B cell (primary cell): ENCODE results near the gene TUBA4A. TPM values are rescaled to one million over a fixed set of nuclear protein-coding genes. Genes with fewer than 3 reads are reported as not detected.

Experiments used
- ATAC-seq: fragments of 200-7000 bp; cut with Tn5 transposase; one replicate; pipeline ENCODE4 v1.10.0; 2021; ENCODE audit warnings: low read depth, mild to moderate bottlenecking, moderate number of reproducible peaks, moderate library complexity
- CTCF ChIA-PET: fragments of 350-600 bp; sonication (Branson Sonifier 250); formaldehyde crosslinking; loops from one replicate; lab custom pipeline; 2021; ENCODE audit warnings: antibody characterized with exemption, inconsistent platforms; lab: Charles Lee
- POLR2A ChIA-PET: fragments of 350-600 bp; sonication (Branson Sonifier 250); formaldehyde crosslinking; loops from one replicate; lab custom pipeline; 2021; ENCODE audit warnings: antibody characterized with exemption; lab: Charles Lee
- DNase-seq: peaks from one replicate; pipeline ENCODE4 v3.0.0; 2013
- H2AFZ ChIP-seq: 2 replicates; pipeline ENCODE4 v1.6.1; 2012; ENCODE audit warnings: mild to moderate bottlenecking, low read depth, low read length; ENCODE audit not compliant: insufficient read depth, poor library complexity, severe bottlenecking
- H3K27ac ChIP-seq, 2 donors: 1 replicate in 1 of 2; 2 replicates in 1 of 2; pipeline ENCODE4 v1.5.1; 2012 to 2013; ENCODE audit warnings: low read length in 2 of 2, mild to moderate bottlenecking in 2 of 2, moderate library complexity in 1 of 2
- H3K27me3 ChIP-seq, 4 experiments: fragments of 200-600 bp in 1 of 4; sonication (generic) in 1 of 4; replicated peaks in 1 of 4; 1 replicate in 2 of 4; 2 replicates in 2 of 4; pipeline versions ENCODE4 v1.6.1 to v1.7.0; 2013 to 2016; ENCODE audit warnings: low read length in 3 of 4, mild to moderate bottlenecking in 2 of 4, mixed read lengths in 1 of 4, moderate library complexity in 1 of 4; ENCODE audit not compliant: insufficient read depth in 4 of 4, control insufficient read depth in 3 of 4; ENCODE audit errors: control extremely low read depth in 1 of 4
- H3K36me3 ChIP-seq, 2 experiments: replicated peaks in 1 of 2; 1 replicate in 1 of 2; 2 replicates in 1 of 2; pipeline versions ENCODE4 v1.6.1 to v1.7.1; 2013; ENCODE audit warnings: low read length in 1 of 2; ENCODE audit not compliant: insufficient read depth in 2 of 2, control insufficient read depth in 1 of 2; ENCODE audit errors: control extremely low read depth in 1 of 2, extremely low read depth in 1 of 2
- H3K4me1 ChIP-seq, 2 donors: fragments of 200-600 bp in 1 of 2; sonication (generic) in 1 of 2; 1 replicate in 1 of 2; 2 replicates in 1 of 2; pipeline versions ENCODE4 v1.5.1 to v1.6.1; 2013 to 2017; ENCODE audit warnings: low read length in 2 of 2; ENCODE audit not compliant: control insufficient read depth in 2 of 2, insufficient read depth in 2 of 2
- H3K4me2 ChIP-seq: replicated peaks from 2 replicates; pipeline ENCODE3; 2012; ENCODE audit warnings: mild to moderate bottlenecking, low read depth, low read length; ENCODE audit not compliant: poor library complexity, severe bottlenecking
- H3K4me3 ChIP-seq, 5 experiments: fragments of 200-600 bp in 1 of 5; sonication (generic) in 1 of 5; 1 replicate in 3 of 5; 2 replicates in 2 of 5; pipeline versions ENCODE4 v1.5.1 to v1.7.0; 2011 to 2016; ENCODE audit warnings: low read length in 4 of 5, mild to moderate bottlenecking in 4 of 5, low read depth in 2 of 5, control low read depth in 1 of 5, moderate library complexity in 1 of 5; ENCODE audit not compliant: insufficient read depth in 1 of 5; ENCODE audit errors: control extremely low read depth in 1 of 5, extremely low read depth in 1 of 5
- H3K79me2 ChIP-seq: fragments of 200-600 bp; sonication (generic); one replicate; pipeline ENCODE4 v1.6.0; 2016; ENCODE audit warnings: low read length; ENCODE audit not compliant: control insufficient read depth, insufficient read depth
- H3K9ac ChIP-seq: fragments of 200-600 bp; sonication (generic); 2 replicates; pipeline ENCODE4 v1.6.1; 2017; ENCODE audit warnings: mild to moderate bottlenecking, low read length, moderate library complexity
- H3K9me3 ChIP-seq, 3 donors: one replicate each; pipeline versions ENCODE4 v1.6.1 to v1.7.1; 2013; ENCODE audit warnings: low read length in 2 of 3; ENCODE audit not compliant: control insufficient read depth in 2 of 3, insufficient read depth in 1 of 3; ENCODE audit errors: control extremely low read depth in 1 of 3
- H4K20me1 ChIP-seq: 2 replicates; pipeline ENCODE4 v1.6.0; 2012; ENCODE audit warnings: mild to moderate bottlenecking, low read length; ENCODE audit not compliant: insufficient read depth, control insufficient read depth, poor library complexity, severe bottlenecking
- H3K27ac Mint-ChIP-seq: one replicate; pipeline ENCODE4 v1.8.0; 2021; ENCODE audit warnings: mixed read lengths
- H3K27me3 Mint-ChIP-seq: one replicate; pipeline ENCODE4 v1.8.0; 2021; ENCODE audit warnings: mixed read lengths
- H3K4me1 Mint-ChIP-seq: one replicate; pipeline ENCODE4 v1.8.0; 2021; ENCODE audit warnings: mixed read lengths
- H3K4me3 Mint-ChIP-seq: one replicate; pipeline ENCODE4 v1.8.0; 2021; ENCODE audit warnings: mixed read lengths
- H3K9me3 Mint-ChIP-seq: one replicate; pipeline ENCODE4 v1.8.0; 2022; ENCODE audit warnings: mixed read lengths; ENCODE audit not compliant: insufficient read depth
- CTCF ChIP-seq: fragments of 200-600 bp; IDR thresholded peaks from one replicate; pipeline ENCODE4 v1.8.0; 2022; ENCODE audit warnings: antibody characterized with exemption, mild to moderate bottlenecking
- EZH2 ChIP-seq: IDR thresholded peaks from 2 replicates; pipeline ENCODE4 v1.6.1; 2012; ENCODE audit warnings: borderline replicate concordance, low read depth, mild to moderate bottlenecking, moderate library complexity, low read length; ENCODE audit not compliant: insufficient read depth, poor library complexity, severe bottlenecking
- WGBS: methylation state at CpG from one replicate; pipeline ENCODE4 v1.1.5; 2013; ENCODE audit warnings: missing lambda C conversion rate; ENCODE audit not compliant: insufficient coverage; 5-methylcytosine and 5-hydroxymethylcytosine counted together
- intact Hi-C: fragments of 100-400 bp; cut with micrococcal nuclease; formaldehyde crosslinking; loops from one replicate; pipeline ENCODE4 v1.10.0; 2022
- polyA plus RNA-seq: library from polyadenylated mRNA; depleted of rRNA; stranded (reverse); fragments of >200 nt; gene quantifications from 2 replicates; pipeline ENCODE4 v1.2.3, GENCODE V29; 2012
- total RNA-seq, 2 donors: library from RNA; stranded (reverse); fragments of 120-200 nt in 1 of 2; gene quantifications; 1 replicate in 1 of 2; 2 replicates in 1 of 2; pipeline versions ENCODE4 v1.2.3 to v1.2.4, GENCODE V29; 2013 to 2022

The TUBA4A gene
- total and polyA plus RNA-seq, 2 donors (not counting 1 experiment from before 2014, with no cell fraction given), result 196 to 338 TPM

GRCh38 chr2:219247678-219248642 lies 5.8 kb downstream of the TUBA4A start:
- H3K79me2 ChIP-seq, result peaks cover 76% of the 10 kb centered on the region
- Mint-ChIP-seq H3K4me1 (peaks cover 88% of the 10 kb centered on the region), H3K27me3 (no peaks in the 10 kb centered on the region), H3K4me3 (peak overlapping the region; percentile 87), H3K27ac (peak overlapping the region; percentile 96), H3K9me3 (no peaks in the 10 kb centered on the region)
- peak overlapping the region in 4 of 5 experiments; percentile 3 to 53 (median 28) for H3K4me3 ChIP-seq
- CTCF ChIA-PET, result interaction anchor here (1.0 to 6.8 kb wide), 7 partner anchors 9 to 72 kb away, joined by 3 to 69 read pairs (median 8); partner anchors contain the start of genes ANKZF1, ATG9A and DNAJB2
- H3K27me3 ChIP-seq, result no peaks in the 10 kb centered on the region
- peak; percentile 55 for DNase-seq
- H3K9ac ChIP-seq, result peak overlapping the region; percentile 30
- intact Hi-C loops, result no loop called here
- WGBS, result 71% methylated on average over 11 of the region's 17 CpGs
- TF ChIP-seq EZH2, result no peak
- no peak for TF ChIP-seq CTCF
- peak overlapping the region; percentile 93 for H3K4me2 ChIP-seq
- peaks cover 2 to 35% of the 10 kb centered on the region in 2 experiments for H3K36me3 ChIP-seq
- H3K9me3 ChIP-seq, result no peaks in the 10 kb centered on the region
- POLR2A ChIA-PET, result interaction anchor here (0.6 to 3.3 kb wide), 8 partner anchors 9 to 47 kb away, joined by 3 to 39 read pairs (median 6); partner anchors contain the start of genes ABCB6, ANKZF1, ATG9A and DNAJB2
- H2AFZ ChIP-seq, result no peak overlapping the region
- H3K27ac ChIP-seq, result peak overlapping the region; percentile 75 to 92
- H3K4me1 ChIP-seq, result peaks cover 73 to 80% of the 10 kb centered on the region in 2 donors
- H4K20me1 ChIP-seq, result peaks cover 15% of the 10 kb centered on the region
- peak; percentile 21 for ATAC-seq
